Adipocyte (in vitro differentiated cells): ENCODE measurements around the gene TPK1.

Experiments
- DNase-seq: peaks from one replicate; pipeline ENCODE4 v3.0.0-alpha.2; 2015; ENCODE audit warnings: low read depth
- H3K27me3 ChIP-seq: replicated peaks from 2 replicates; pipeline ENCODE4 v1.7.0; 2013; ENCODE audit warnings: mild to moderate bottlenecking, low read length, moderate library complexity; ENCODE audit not compliant: control insufficient read depth, insufficient read depth
- H3K36me3 ChIP-seq: 2 replicates; pipeline ENCODE4 v1.7.0; 2013; ENCODE audit warnings: low read length, mild to moderate bottlenecking, moderate library complexity; ENCODE audit not compliant: control insufficient read depth, insufficient read depth, severe bottlenecking
- H3K4me1 ChIP-seq: 2 replicates; pipeline ENCODE4 v1.7.0; 2013; ENCODE audit warnings: mild to moderate bottlenecking, low read length, moderate library complexity; ENCODE audit not compliant: control insufficient read depth, insufficient read depth
- H3K4me3 ChIP-seq: 2 replicates; pipeline ENCODE4 v1.7.0; 2013; ENCODE audit warnings: mild to moderate bottlenecking, low read length, moderate library complexity
- H3K9ac ChIP-seq: 2 replicates; pipeline ENCODE4 v1.7.0; 2013; ENCODE audit warnings: mild to moderate bottlenecking, low read length, moderate library complexity
- H3K9me3 ChIP-seq: 2 replicates; pipeline ENCODE4 v1.7.0; 2013; ENCODE audit warnings: mild to moderate bottlenecking, low read length, moderate library complexity; ENCODE audit not compliant: control insufficient read depth

The TPK1 gene

GRCh38 chr7:144853542-144853941 lies 17.7 kb upstream of the TPK1 start:
- H3K4me1 ChIP-seq = no peaks in the 10 kb centered on the region
- H3K9me3 ChIP-seq = no peaks in the 10 kb centered on the region
- H3K4me3 ChIP-seq = no peak overlapping the region
- no peaks in the 10 kb centered on the region for H3K36me3 ChIP-seq
- no peak overlapping the region for H3K9ac ChIP-seq
- no peaks in the 10 kb centered on the region for H3K27me3 ChIP-seq
- DNase-seq = no peak

GRCh38 chr7:144848078-144848477 lies 12.2 kb upstream of the TPK1 start:
- Histone ChIP-seq H3K4me1 (no peaks in the 10 kb centered on the region), H3K36me3 (no peaks in the 10 kb centered on the region), H3K27me3 (no peaks in the 10 kb centered on the region), H3K4me3 (no peak overlapping the region), H3K9me3 (no peaks in the 10 kb centered on the region), H3K9ac (no peak overlapping the region)
- no peak for DNase-seq

- Histone ChIP-seq H3K9ac (no peak overlapping the region), H3K4me1 (no peaks in the 10 kb centered on the region), H3K4me3 (no peak overlapping the region), H3K27me3 (no peaks in the 10 kb centered on the region), H3K36me3 (no peaks in the 10 kb centered on the region), H3K9me3 (no peaks in the 10 kb centered on the region)
- DNase-seq = no peak
Observed at GRCh38 chr7:144842377-144842851, 6.6 kb upstream of the TPK1 start.

- Histone ChIP-seq H3K9ac (peak overlapping the region; percentile 90), H3K27me3 (no peaks in the 10 kb centered on the region), H3K36me3 (no peaks in the 10 kb centered on the region), H3K4me1 (peaks cover 6% of the 10 kb centered on the region), H3K4me3 (peak overlapping the region; percentile 91), H3K9me3 (no peaks in the 10 kb centered on the region)
- no peak for DNase-seq
Observed at GRCh38 chr7:144836545-144836842, 641 bp upstream of the TPK1 start.

GRCh38 chr7:144835155-144835611 lies 670 bp downstream of the TPK1 start:
- peak; percentile 55 for DNase-seq
- Histone ChIP-seq H3K27me3 (no peaks in the 10 kb centered on the region), H3K9me3 (no peaks in the 10 kb centered on the region), H3K4me1 (peaks cover 6% of the 10 kb centered on the region), H3K9ac (peak overlapping the region; percentile 90), H3K36me3 (no peaks in the 10 kb centered on the region), H3K4me3 (peak overlapping the region; percentile 91)

- Histone ChIP-seq H3K36me3 (no peaks in the 10 kb centered on the region), H3K27me3 (no peaks in the 10 kb centered on the region), H3K4me1 (peaks cover 6% of the 10 kb centered on the region), H3K9me3 (no peaks in the 10 kb centered on the region), H3K9ac (peak overlapping the region; percentile 90), H3K4me3 (peak overlapping the region; percentile 91)
- no peak for DNase-seq
Observed at GRCh38 chr7:144834641-144835144, 1.2 kb downstream of the TPK1 start.

- DNase-seq = no peak
- H3K4me3 ChIP-seq = no peak overlapping the region
- no peaks in the 10 kb centered on the region for H3K36me3 ChIP-seq
- H3K9me3 ChIP-seq = no peaks in the 10 kb centered on the region
- H3K4me1 ChIP-seq = peaks cover 15% of the 10 kb centered on the region
- no peak overlapping the region for H3K9ac ChIP-seq
- H3K27me3 ChIP-seq = no peaks in the 10 kb centered on the region
Observed at GRCh38 chr7:144830811-144831210, 5.0 kb downstream of the TPK1 start.

GRCh38 chr7:144830024-144830785 lies 5.6 kb downstream of the TPK1 start:
- H3K9me3 ChIP-seq = no peaks in the 10 kb centered on the region
- H3K36me3 ChIP-seq = no peaks in the 10 kb centered on the region
- no peaks in the 10 kb centered on the region for H3K27me3 ChIP-seq
- H3K4me1 ChIP-seq = peaks cover 17% of the 10 kb centered on the region
- no peak for DNase-seq
- H3K4me3 ChIP-seq = no peak overlapping the region
- H3K9ac ChIP-seq = no peak overlapping the region

- Histone ChIP-seq H3K36me3 (no peaks in the 10 kb centered on the region), H3K4me1 (peaks cover 23% of the 10 kb centered on the region), H3K4me3 (no peak overlapping the region), H3K9me3 (no peaks in the 10 kb centered on the region), H3K9ac (no peak overlapping the region), H3K27me3 (no peaks in the 10 kb centered on the region)
- DNase-seq = peak; percentile 14
Observed at GRCh38 chr7:144827621-144828020, 8.2 kb downstream of the TPK1 start.

GRCh38 chr7:144826208-144826607 lies 9.6 kb downstream of the TPK1 start:
- DNase-seq = peak; percentile 11
- Histone ChIP-seq H3K36me3 (no peaks in the 10 kb centered on the region), H3K9me3 (no peaks in the 10 kb centered on the region)

GRCh38 chr7:144824360-144824759 lies 11.5 kb downstream of the TPK1 start:
- Histone ChIP-seq H3K4me1 (peaks cover 23% of the 10 kb centered on the region), H3K9ac (no peak overlapping the region), H3K4me3 (no peak overlapping the region), H3K27me3 (no peaks in the 10 kb centered on the region), H3K9me3 (no peaks in the 10 kb centered on the region), H3K36me3 (no peaks in the 10 kb centered on the region)
- DNase-seq = peak; percentile 73

More at GRCh38 chr7:144826208-144826607, 9.6 kb downstream of the TPK1 start:
- Histone ChIP-seq H3K4me3 (peak overlapping the region; percentile 37), H3K27me3 (no peaks in the 10 kb centered on the region), H3K9ac (peak overlapping the region; percentile 49), H3K4me1 (peaks cover 23% of the 10 kb centered on the region)
